Type B pancreatic cell (in vitro differentiated cells): ENCODE data around the gene URB1. TPM values are rescaled to one million over a fixed set of nuclear protein-coding genes. Genes with fewer than 3 reads are reported as not detected.

Experiments used
- DNase-seq: peaks from one replicate; pipeline ENCODE4 v3.0.0; 2021; ENCODE audit warnings: mixed read lengths; ENCODE audit not compliant: unreplicated experiment; ENCODE audit errors: extremely low spot score
- H3K27ac Mint-ChIP-seq: 2 replicates; pipeline ENCODE4 v1.8.0; 2021; ENCODE audit warnings: mild to moderate bottlenecking, mixed read lengths
- H3K27me3 Mint-ChIP-seq: 2 replicates; pipeline ENCODE4 v1.8.0; 2021; ENCODE audit warnings: mixed read lengths
- H3K36me3 Mint-ChIP-seq: 2 replicates; pipeline ENCODE4 v1.8.0; 2021; ENCODE audit warnings: mixed read lengths
- H3K4me1 Mint-ChIP-seq: one replicate; pipeline ENCODE4 v1.8.0; 2021; ENCODE audit warnings: mixed read lengths; ENCODE audit not compliant: unreplicated experiment
- H3K4me3 Mint-ChIP-seq: 2 replicates; pipeline ENCODE4 v1.8.0; 2021; ENCODE audit warnings: mild to moderate bottlenecking, mixed read lengths
- H3K9me3 Mint-ChIP-seq: 2 replicates; pipeline ENCODE4 v1.8.0; 2021; ENCODE audit warnings: mixed read lengths
- CTCF ChIP-seq: fragments of 200-600 bp; sonication (generic); conservative IDR thresholded peaks from 2 replicates; pipeline ENCODE4 v1.5.0; 2021; ENCODE audit warnings: antibody characterized with exemption, mild to moderate bottlenecking
- total RNA-seq: library from RNA; stranded (reverse); gene quantifications from 2 replicates; pipeline ENCODE4 v1.2.1, GENCODE V29; 2021; ENCODE audit warnings: low replicate concordance

URB1 gene
- total RNA-seq, 1 donor from 2014 or later: 19.9 TPM

- Mint-ChIP-seq H3K36me3 (no peaks in the 10 kb centered on the region), H3K4me3 (no peak overlapping the region), H3K27me3 (peaks cover 11% of the 10 kb centered on the region), H3K4me1 (no peaks in the 10 kb centered on the region), H3K9me3 (no peaks in the 10 kb centered on the region), H3K27ac (no peak overlapping the region)
- no peak for TF ChIP-seq CTCF
- no peak for DNase-seq
Observed at GRCh38 chr21:32422064-32422463, 29.3 kb upstream of the URB1 start.

- TF ChIP-seq CTCF: no peak
- Mint-ChIP-seq H3K9me3 (no peaks in the 10 kb centered on the region), H3K36me3 (no peaks in the 10 kb centered on the region), H3K4me3 (no peak overlapping the region), H3K27ac (no peak overlapping the region), H3K27me3 (peaks cover 43% of the 10 kb centered on the region), H3K4me1 (peaks cover 4% of the 10 kb centered on the region)
- DNase-seq: no peak
Observed at GRCh38 chr21:32418146-32418545, 25.3 kb upstream of the URB1 start.

GRCh38 chr21:32415451-32416398 is 22.9 kb upstream of the URB1 start:
- no peaks in the 10 kb centered on the region for H3K9me3 Mint-ChIP-seq
- TF ChIP-seq CTCF: no peak
- DNase-seq: no peak
- H3K4me3 Mint-ChIP-seq: no peak overlapping the region
- H3K27me3 Mint-ChIP-seq: peaks cover 58% of the 10 kb centered on the region
- no peaks in the 10 kb centered on the region for H3K36me3 Mint-ChIP-seq
- H3K4me1 Mint-ChIP-seq: peaks cover 4% of the 10 kb centered on the region
- no peak overlapping the region for H3K27ac Mint-ChIP-seq

- H3K27me3 Mint-ChIP-seq: peaks cover 68% of the 10 kb centered on the region
- no peak for DNase-seq
- peak; percentile 27 for TF ChIP-seq CTCF
- no peaks in the 10 kb centered on the region for H3K9me3 Mint-ChIP-seq
- peaks cover 4% of the 10 kb centered on the region for H3K4me1 Mint-ChIP-seq
- no peaks in the 10 kb centered on the region for H3K36me3 Mint-ChIP-seq
- peak overlapping the region; percentile 36 for H3K4me3 Mint-ChIP-seq
- H3K27ac Mint-ChIP-seq: no peak overlapping the region
Observed at GRCh38 chr21:32414579-32415358, 22.0 kb upstream of the URB1 start.

GRCh38 chr21:32413697-32414578 is 21.1 kb upstream of the URB1 start:
- no peak for TF ChIP-seq CTCF
- H3K27me3 Mint-ChIP-seq: peaks cover 76% of the 10 kb centered on the region
- DNase-seq: no peak
- H3K4me3 Mint-ChIP-seq: peak overlapping the region; percentile 89
- H3K27ac Mint-ChIP-seq: peak overlapping the region; percentile 64
- no peaks in the 10 kb centered on the region for H3K36me3 Mint-ChIP-seq
- peaks cover 4% of the 10 kb centered on the region for H3K4me1 Mint-ChIP-seq
- H3K9me3 Mint-ChIP-seq: no peaks in the 10 kb centered on the region
